ENCODE data around the gene GATA2.

The GATA2 gene

DNA sequence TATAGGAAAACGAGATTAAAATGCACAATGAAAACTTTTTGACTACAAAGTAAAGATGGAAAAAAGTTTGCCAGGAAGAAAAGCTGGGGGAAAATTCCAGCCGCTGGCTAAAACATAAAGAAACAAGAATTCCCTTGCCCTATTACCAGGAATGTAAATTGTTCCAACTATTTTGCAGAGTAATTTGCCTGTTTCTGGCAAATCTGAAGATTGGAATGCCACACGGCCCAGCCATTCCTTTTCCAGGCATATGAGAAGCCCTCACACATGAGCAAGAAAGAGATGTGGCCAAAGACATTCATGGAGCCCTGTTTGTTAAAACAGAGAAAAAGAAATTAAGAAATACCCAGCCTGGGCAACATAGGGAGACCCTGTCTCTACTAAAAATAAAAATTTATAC is 8.4 kb upstream of the GATA2 start:
- no peak for DNase-seq

DNA sequence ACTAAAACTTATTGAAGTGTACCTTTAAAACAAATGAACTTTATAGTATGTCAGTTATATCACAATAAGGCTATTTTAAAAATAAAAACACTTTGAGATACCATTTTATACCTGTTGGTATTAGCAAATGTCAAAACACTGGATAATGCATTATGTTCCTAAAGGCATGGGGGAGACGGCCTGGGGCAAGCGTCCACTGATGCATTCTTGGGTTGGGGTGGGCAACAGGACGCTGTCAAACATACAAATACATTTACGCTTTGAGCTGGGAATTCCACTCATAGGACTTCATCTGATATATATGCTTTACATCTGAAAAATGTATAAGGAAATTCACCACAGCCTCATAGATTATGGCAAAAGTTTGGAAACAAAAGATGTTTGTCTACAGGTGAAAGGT is 7.6 kb upstream of the GATA2 start:
- DNase-seq = no peak

DNA sequence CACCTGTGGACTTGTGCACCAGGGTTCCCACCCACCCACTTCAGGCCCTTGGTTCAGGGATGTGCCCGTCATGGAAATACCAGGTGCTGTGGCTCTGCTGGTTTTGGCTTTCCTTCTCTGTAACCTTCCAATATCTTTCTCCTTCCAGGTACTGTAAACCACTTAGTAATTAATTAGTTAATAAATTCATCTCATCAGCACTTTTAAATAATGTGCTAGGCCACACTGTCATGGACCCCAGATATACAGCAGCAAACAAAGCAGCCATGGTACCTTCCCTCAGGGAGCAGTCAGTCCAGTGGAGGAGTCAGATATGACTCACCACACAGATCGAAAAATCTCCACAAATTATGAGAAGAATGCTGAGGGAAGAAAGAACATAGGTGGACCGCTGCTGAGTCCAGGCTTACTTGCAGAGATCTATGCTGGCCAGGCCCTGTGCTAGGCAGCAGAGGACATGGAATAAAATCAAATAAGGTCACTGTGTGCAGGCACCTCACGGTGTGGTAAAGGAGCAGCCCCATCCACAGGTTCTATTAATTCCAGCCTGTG is 6.8 kb upstream of the GATA2 start:
- DNase-seq = no peak

DNA sequence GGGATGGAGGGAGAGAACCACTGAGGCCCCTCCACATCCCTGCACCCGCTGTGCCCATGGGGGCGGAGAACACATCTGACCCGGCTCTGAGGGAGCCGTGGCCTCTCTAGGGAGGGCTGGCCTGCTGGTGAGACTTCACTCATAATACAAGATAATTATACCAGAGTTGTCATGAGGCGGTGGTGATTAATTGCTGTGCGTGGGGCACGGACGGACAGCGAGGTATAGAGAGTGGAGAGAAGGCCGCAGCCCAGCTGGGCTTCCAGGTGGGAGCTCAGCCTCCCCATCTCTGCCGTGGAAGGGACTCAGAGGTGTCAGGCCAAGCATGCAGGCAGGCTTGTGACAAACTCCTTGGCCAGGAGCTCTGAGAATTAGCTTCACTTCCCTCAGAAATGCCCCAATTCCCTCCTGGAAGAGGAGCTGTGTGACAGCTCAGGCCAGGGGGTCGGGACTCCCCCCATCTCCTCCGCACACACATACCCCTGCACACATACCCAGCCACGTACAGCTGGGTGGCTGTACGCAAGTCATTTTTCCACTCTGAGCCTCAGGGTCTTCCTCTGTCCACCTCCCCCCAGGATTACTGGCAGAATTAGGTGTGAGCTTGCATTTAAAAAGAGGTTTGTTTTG is 6.0 kb upstream of the GATA2 start:
- DNase-seq = no peak

DNA sequence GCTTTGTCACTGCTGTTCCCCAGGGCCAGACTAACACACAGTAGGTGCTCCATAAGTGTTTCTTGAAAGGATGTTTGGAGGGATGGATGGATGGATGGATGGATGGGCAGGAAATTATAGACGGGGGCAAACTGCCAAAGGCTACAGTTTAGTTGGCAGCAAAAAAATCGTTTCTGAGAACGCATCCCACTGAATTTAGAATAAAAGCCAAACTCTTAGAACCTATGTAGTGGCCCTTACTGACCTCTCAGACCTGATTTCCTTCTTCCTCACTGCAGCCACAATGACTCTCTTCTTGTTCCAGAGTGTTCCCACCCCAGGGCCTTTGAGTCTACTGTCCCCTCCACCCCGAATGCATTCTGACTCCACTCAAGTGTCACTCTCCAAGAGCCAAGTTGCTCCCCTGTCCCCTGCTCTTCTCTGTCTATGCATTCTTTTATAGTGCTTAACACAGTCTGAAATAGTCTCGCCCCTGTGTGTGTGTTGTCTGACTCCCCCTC is 5.2 kb upstream of the GATA2 start:
- DNase-seq = no peak

DNA sequence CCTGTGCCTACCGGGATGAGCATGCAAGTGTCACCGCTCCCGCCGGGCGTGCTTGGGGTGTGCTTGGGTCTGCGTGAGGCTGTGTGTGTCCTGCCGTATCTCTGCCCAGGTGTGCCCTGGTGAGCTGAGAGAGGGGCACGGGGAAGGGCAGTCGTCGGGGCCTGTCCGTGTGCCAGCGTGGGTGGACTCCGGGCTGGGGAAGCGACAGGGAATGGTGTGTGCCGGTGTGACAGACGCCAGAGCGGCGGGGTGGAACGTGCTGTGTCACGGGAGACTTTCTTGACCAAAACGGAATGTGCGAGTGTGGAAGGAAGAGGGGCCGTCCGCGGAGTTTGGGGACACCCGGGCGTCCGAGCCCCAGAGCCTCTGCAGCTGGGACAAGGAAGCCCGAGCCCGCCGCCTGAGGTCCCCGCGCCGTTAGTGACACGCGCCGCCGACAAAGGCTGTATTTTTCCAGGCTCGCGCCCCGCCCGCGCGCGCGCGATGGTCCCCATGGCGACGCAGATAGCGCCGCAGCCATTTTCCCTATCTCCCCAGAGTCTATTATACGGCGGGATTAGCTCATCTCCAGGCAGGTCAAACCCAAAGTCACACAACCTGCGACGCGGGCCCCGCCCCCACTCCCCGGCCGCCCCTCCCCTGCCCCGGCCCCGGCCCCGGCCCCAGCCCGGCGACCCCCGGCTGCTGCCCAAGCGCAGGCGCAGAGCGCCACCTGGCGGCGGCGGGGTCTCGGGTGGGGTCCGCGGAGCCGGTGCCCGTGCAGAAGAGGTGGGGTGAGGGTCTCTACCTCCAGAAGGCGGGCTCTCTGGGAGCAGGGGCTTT is 4.5 kb upstream of the GATA2 start:
- DNase-seq = peak; percentile 36 to 74 (median 61)

DNA sequence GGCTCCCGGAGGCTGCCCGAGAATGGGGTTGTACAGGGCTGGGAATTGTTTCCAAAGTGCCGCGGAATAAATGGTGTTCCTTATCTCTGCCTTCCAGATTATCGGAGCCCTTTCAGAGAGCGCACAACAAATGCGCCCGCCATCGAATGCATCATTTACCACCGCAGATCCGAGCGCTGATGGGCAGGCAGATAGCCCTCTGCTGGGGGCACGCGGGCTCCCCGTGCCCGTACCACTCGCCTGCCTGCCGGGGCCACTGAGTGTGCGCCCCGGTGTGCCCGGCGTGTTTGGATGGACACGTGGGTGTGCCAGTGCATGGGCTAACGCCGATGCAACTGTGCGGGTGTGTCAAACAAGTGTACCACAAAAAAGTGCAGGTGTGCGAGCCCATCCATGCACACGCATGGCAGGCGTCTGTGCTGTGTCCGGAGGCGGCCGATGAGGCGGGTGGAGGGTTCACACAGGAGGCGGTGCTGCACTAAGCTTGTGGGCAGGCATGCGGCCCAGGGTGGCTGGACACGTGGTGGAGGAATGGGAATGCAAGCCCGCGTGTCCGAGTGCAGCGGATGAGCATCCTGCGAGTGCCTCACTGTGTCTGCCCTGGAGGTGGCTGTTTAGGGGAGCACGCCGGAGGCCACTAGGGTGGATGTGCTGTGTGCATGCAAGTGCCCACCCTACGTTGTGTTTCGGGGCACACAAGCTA is 3.8 kb upstream of the GATA2 start:
- no peak for DNase-seq

DNA sequence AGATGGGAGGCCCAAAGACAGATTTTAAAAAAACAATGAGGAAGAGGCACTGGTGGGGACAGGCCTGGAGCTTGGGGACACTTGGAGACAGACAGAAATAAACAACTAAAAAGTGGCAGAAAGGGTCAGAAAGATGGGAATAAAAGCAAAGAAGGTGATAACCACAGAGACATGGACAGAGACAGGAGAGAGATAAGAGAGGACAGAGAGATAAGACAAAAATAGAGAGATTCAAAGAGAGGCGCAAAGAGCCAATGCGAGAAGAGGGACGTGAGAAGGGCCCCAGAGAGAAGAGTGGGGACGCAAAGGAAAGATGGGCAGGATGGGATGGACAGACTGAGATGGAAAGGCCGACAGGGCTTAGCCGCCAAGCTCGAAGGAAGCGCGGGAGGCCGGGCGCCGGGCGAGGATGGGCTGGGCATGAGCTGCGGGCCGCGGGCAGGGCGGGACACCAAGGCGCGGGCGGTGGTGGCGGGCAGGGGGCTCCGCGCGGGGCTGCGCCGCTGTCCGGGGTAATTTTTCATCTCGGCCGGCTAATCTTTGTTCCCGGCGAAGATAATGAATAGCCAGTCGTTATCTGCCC is 3.1 kb upstream of the GATA2 start:
- no peak for DNase-seq

DNA sequence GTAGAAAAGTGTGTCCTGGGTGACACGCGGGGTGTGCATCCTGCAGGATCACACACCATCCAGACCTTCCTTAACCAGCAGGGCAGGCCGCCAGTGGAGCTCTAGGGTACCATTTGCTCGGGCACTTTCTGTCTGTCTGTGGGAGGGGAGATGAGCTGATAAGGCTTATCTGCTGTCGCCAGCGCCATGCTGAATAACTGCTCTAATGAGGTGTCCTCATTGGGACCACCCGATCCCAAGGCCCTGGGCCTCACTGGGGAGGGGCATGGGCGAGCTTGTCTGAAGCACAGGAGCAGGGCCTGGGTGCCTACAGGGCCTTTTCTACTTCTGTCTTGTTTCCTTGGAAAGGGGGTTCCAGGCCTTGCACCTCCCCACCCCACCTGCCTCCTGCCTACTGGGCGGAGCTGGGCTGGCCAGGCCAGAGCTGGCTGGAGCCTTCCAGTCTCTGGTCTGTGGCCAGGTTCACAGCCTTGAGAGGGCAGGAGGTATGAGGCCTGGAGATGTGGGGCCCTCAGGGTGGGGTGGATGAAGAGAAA is 2.5 kb upstream of the GATA2 start:
- no peak for DNase-seq

DNA sequence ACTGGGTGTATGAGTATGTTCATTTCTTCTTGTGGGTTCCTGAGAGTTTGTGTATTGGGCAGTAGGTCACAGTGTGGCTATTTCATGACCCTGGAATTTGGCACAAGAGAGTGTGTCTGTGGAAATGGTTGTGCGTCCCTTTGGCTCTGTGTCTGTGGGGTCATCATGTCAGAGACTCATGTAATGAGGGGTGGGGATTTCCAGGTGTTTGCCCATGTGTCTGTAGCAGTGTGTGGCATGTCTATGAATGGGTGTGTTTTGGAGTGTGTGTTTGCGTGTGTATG is 1.3 kb upstream of the GATA2 start:
- DNase-seq = no peak

DNA sequence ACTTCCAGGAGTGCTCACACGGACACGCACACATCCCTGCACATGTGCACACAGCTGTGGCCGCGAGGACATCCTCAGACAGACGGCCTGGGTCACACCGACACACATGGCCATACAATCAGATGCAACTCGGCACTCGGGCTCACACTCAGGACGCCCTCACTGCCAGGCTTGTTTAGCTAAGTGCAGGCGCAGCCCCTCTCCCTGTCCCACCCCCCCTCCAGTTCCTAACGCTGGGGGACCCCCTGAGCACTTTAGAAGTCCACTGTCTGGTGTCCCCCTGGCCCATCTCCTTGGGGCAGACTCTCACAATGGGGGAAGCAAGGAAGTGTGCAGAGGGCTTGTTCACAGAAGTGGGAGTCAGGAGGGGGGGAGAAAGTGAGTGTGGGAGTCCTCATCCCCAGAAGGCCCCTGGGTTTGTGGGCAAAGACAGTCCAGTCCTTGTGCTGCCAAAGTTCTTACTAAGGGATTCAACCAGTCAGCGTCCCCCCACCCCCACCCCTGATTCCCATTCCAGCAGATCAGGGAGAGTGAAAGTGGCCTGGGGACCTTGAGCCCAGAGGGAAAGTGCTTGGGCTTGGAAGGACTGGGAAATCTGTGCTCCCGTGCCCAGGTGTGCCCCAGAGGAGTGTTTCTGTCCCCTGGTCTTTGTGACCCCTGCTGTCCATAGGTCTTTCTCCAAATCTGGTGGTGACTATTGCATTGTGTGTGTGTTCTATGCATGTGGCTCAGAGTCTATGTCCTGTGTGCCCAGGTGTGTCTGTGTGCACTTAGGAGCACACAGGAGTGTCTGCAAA is 767 bp upstream of the GATA2 start:
- no peak for DNase-seq

DNA sequence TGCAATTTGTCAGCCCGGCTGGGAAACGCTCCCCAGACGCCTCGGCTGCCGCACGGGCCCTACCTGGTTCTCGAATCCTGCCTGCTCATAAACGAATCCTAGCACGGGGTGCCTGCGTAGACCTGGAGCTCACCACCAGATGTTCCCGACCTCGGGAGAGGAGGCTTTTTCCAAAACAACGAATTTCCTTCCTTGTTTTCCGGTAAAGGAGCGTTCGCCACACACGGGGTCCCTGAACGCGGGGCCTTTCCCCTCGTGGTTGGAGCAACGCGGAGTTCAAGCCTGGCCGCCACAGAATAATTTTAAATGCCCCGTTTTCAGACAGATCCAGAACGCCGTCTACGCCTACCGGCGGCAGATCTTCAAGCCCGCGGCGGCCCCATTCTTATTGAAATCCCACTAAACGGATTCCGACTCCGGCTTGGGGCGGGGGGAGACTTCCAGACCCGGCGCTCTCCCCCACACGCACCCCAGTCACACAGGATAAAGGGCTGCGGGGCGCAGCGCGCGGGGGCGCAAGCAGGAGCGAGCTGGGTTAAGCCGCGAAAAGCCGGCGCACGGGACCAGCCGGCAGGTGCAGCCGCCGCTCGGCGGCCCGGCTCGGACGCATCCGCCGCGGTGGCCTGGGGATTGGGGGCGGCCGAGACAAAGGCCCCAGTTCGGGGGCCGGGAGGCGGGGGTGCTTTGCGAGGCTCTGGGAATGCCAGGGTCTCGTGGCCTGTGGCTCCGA is 895 bp downstream of the GATA2 start:
- no peak for DNase-seq

DNA sequence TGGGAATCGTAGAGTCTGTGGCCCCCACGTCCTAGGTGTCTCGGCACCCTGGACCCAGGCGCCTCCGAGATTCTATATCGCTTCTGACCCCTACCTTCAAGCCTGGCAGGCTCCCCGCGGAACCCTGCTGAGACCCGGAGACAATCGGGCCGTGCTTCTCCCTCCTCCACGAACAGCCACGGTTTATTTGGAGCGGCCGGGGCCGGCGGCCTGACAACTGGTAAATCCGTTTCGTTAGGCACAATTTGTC is 1.4 kb downstream of the GATA2 start:
- peak in 1 of 4 experiments; percentile 9 for DNase-seq

DNA sequence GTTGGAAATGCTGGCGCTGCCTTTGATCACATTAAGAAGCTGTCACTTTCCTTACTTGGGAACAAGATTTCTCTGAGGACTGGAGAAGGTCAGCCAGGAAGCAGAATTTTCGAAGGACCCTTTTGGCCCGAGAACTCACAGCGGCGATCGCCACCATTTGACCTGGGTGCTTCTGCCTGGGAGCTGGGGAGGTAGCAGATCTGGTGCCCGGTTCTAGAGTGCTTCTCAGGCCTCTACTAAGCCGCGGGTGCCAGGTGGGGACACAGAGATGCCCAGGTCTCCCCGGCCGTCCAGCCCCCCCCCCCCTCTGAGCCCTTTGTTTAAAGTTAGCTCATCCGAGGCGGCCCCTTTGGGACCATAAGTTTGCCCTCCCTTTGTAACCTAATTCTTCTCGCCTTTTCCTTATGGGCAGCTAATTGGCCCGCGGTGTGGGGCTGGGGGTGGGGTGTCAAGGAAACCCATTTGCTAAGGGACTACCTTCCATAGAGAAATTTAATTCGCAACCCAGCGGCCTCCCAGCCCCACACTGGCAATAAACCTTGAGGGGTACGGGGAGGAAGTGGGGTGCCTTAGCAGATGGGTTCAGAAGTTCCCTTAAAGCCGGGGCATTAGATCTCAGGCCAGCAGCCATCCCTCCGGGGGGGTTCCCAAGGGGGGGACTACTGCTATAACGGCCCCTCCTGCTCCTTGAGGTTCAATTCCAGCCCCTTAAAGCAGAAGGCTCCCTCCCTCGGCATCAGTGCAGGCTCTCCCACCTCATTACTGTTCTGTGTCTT is 1.9 kb downstream of the GATA2 start:
- no peak for DNase-seq

DNA sequence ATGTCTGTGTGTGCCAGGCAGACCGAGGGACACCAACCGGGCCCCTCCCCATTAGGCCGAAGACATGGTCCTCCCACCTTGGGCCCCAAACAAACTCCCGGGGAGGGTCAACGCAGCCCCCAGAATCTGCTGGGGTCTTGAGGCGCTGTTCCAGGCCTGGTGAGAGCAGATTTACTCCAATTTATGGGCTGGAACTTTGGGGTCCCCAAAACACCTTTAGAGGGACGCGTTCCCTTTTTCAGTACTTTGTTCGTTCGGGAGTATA is 2.4 kb downstream of the GATA2 start:
- DNase-seq = no peak

DNA sequence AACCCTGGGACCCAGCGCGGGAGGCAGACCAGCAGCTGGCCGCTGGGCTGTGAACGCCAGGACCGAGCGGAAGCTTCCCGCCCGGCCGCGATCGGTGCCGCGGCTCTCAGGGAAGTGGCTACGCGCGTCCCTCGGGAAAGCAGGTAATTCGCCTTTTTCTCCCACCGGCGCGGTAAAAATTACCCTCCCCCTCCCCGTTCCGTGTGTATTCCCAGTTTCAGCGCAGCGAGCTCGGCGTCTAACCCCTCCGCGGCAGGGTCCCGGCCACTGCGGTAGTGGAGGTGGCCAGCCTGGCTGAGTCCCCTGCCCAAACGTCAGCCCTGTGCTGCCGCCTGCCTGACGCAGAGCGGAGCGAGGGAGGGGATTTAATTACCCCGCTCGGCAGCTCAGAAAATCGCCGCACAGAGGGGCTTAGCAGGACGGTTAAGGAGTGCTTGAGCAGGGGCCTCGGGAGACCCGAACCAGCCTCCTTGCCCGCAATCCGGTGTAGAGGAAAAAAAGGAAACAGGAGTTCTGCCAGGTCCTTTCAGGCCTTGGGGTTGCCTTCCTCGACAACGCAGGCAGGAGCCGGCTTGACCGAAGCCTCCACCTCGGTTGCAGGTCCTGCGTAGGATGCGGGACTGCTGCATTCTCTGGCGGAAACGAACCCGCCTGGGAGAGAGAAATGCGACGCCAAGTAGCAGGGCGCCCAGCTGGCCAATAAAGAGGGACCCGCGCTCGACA is 2.9 kb downstream of the GATA2 start:
- DNase-seq = no peak

DNA sequence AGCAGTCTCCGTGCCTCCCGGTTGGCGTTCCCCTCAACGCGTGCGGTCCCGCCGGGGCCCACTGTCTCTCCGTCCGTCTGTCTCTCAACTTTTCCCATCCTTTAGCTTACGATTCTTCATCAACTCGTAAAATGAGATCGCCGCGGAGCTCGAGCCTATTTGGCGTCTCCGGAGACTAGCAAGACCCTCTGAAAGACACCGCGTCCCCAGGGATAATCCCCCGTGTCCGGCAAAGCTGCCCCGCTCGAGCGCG is 3.4 kb downstream of the GATA2 start:
- no peak for DNase-seq

DNA sequence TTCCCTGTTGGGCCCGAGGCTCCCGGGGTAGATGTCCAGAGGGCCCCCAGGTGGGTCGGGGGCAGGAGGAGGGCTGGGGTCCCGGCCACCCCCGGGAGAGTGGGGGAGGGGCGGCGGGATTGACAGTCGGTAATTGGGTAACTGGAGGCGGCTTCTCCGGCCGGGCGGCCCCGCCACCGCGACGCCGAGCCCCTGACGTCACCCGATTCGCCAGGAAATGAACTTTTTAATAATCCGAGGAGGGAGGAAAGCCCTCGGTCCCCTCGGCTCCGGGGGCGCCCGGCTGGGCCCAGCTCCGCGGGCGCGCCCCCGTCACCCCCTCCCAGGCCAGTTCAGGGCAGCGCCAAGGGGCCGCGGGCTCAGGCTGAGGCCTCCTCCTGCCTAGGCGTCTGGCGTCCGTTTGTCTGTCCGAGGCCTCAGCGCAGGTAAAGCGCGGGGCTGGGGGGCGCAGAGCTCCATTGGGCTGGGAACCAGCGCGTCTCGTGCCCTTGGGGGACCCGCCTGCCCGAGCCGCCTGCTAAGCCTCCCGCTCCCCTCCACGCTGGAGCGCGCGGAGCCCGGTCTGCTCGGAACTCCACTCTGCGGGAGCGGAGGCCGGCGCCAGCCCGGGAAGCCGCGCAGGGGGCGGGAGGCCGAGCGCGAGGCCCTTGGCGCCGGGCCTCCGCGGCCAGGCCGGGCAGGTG is 3.9 kb downstream of the GATA2 start:
- DNase-seq = no peak

DNA sequence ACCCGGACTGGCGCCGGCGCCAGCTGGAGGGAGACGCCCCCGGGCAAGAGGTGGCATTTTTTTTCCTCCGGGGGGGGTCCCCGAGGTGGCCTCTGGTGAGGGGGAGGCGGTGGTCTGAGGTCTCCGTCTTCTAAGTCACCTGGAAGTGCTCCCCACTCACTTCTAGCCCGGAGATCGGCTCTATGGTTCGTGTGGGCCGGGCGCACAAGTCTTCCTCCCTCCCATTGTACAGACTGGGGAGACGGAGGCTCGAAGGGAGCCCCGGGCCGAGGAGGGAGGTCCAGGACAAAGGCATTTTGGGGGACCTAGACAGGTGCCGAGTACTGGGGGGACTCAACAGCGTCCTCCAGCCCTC is 4.4 kb downstream of the GATA2 start:
- no peak for DNase-seq

DNA sequence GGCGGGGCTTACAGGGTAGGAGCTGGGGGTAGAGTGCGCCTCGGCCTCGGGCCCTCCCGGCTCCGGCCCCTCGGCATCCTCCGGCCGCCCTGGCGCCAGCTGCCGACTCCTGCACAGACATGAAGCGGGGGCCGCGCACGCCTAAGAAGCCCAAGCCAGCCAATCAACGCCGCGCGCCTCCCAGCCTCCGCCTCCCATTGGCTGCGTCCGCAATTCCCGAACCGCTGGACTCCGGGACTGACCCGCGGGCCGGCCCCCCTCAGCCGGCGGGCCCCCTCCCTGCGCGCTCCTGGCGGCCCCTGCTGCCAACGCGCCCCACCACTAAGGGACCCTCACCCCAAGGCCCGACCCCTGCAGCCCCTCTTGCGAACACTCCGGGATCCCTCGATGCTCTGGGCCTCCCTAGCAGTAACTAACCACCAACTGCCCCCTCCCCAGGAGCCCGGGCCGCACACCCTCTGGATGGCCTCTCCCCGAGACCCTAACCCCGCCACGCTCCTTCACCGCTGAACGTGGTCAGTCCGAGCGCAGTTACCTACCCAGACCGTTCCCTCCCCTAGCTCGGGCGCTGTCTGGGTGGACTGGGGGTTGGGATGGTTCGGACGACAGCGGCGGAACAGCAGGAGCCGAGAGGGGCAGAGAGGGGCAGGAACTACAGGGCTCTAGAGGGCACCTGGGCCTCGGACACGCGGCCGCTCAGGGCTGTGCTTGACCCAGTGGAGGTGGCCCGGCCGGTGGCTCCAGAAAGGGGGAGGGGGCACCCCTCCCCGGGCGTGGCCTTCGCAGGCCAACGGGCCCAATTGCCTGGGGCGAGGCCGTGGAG is 5.0 kb downstream of the GATA2 start:
- no peak for DNase-seq
